Measurements from ENCODE around the gene AQP12B.

DNA sequence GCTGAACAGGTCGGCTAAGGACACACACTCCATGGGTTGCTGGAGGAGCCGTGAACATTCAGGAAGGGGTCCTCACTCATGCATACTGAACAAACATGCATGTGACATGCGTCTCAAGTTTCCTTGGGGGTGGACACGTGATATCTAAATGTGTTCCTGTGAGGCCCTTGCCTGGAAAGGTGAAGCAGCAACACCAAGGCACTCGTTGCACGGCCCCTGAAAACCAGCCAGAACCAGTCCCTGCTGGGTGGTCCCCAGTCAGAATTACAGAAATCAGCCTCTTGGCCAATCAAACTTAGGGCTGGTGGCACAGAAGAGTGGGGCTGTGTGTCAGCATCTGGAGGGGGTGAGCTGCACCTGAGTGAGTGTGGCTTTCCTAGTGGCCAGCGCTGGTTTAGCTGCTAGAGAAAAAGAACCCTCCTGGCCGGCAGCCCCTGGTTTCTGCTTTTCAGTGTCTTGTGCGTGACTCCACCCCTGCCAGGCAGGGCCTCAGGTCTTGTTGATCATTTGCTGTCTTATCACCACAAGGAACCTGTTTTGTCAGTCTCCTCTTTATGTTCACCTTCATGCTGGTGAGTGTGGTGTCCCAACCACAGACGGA is 3.2 kb upstream of the AQP12B start:
- TF ChIP-seq, protein P1, sequence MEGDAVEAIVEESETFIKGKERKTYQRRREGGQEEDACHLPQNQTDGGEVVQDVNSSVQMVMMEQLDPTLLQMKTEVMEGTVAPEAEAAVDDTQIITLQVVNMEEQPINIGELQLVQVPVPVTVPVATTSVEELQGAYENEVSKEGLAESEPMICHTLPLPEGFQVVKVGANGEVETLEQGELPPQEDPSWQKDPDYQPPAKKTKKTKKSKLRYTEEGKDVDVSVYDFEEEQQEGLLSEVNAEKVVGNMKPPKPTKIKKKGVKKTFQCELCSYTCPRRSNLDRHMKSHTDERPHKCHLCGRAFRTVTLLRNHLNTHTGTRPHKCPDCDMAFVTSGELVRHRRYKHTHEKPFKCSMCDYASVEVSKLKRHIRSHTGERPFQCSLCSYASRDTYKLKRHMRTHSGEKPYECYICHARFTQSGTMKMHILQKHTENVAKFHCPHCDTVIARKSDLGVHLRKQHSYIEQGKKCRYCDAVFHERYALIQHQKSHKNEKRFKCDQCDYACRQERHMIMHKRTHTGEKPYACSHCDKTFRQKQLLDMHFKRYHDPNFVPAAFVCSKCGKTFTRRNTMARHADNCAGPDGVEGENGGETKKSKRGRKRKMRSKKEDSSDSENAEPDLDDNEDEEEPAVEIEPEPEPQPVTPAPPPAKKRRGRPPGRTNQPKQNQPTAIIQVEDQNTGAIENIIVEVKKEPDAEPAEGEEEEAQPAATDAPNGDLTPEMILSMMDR (tag by site-specific recombination; IDR thresholded peaks at IDR 0.05), result no peak
- no peak for TF ChIP-seq BCL11B (tag by site-specific recombination; IDR thresholded peaks at IDR 0.05; ENCODE audit: low read depth)
- TF ChIP-seq, protein P2, sequence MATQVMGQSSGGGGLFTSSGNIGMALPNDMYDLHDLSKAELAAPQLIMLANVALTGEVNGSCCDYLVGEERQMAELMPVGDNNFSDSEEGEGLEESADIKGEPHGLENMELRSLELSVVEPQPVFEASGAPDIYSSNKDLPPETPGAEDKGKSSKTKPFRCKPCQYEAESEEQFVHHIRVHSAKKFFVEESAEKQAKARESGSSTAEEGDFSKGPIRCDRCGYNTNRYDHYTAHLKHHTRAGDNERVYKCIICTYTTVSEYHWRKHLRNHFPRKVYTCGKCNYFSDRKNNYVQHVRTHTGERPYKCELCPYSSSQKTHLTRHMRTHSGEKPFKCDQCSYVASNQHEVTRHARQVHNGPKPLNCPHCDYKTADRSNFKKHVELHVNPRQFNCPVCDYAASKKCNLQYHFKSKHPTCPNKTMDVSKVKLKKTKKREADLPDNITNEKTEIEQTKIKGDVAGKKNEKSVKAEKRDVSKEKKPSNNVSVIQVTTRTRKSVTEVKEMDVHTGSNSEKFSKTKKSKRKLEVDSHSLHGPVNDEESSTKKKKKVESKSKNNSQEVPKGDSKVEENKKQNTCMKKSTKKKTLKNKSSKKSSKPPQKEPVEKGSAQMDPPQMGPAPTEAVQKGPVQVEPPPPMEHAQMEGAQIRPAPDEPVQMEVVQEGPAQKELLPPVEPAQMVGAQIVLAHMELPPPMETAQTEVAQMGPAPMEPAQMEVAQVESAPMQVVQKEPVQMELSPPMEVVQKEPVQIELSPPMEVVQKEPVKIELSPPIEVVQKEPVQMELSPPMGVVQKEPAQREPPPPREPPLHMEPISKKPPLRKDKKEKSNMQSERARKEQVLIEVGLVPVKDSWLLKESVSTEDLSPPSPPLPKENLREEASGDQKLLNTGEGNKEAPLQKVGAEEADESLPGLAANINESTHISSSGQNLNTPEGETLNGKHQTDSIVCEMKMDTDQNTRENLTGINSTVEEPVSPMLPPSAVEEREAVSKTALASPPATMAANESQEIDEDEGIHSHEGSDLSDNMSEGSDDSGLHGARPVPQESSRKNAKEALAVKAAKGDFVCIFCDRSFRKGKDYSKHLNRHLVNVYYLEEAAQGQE (tag by site-specific recombination; IDR thresholded peaks at IDR 0.05), result no peak
- TF ChIP-seq, protein P3, sequence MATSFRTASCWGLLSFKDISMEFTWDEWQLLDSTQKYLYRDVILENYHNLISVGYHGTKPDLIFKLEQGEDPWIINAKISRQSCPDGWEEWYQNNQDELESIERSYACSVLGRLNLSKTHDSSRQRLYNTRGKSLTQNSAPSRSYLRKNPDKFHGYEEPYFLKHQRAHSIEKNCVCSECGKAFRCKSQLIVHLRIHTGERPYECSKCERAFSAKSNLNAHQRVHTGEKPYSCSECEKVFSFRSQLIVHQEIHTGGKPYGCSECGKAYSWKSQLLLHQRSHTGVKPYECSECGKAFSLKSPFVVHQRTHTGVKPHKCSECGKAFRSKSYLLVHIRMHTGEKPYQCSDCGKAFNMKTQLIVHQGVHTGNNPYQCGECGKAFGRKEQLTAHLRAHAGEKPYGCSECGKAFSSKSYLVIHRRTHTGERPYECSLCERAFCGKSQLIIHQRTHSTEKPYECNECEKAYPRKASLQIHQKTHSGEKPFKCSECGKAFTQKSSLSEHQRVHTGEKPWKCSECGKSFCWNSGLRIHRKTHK (tag by site-specific recombination; IDR thresholded peaks at IDR 0.05), result no peak
- no peak for TF ChIP-seq ZNF155 (tag by site-specific recombination; IDR thresholded peaks at IDR 0.05)
- no peak for TF ChIP-seq ZBTB7A (tag by site-specific recombination; IDR thresholded peaks at IDR 0.05; ENCODE audit: low read depth)
- no peak for TF ChIP-seq ZNF23 (tag by site-specific recombination; IDR thresholded peaks at IDR 0.05; ENCODE audit: borderline replicate concordance)
- no peak for TF ChIP-seq ZNF274 (IDR thresholded peaks at IDR 0.05; ENCODE audit: low read length)
- TF ChIP-seq ZNF274 (tag by site-specific recombination; IDR thresholded peaks at IDR 0.05; ENCODE audit: borderline replicate concordance), result no peak
- TF ChIP-seq, protein P4, sequence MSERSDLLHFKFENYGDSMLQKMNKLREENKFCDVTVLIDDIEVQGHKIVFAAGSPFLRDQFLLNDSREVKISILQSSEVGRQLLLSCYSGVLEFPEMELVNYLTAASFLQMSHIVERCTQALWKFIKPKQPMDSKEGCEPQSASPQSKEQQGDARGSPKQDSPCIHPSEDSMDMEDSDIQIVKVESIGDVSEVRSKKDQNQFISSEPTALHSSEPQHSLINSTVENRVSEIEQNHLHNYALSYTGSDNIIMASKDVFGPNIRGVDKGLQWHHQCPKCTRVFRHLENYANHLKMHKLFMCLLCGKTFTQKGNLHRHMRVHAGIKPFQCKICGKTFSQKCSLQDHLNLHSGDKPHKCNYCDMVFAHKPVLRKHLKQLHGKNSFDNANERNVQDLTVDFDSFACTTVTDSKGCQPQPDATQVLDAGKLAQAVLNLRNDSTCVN (tag by site-specific recombination; optimal IDR thresholded peaks at IDR 0.05), result no peak
- no peak for TF ChIP-seq ZNF530 (tag by site-specific recombination; IDR thresholded peaks at IDR 0.05; ENCODE audit: low read depth)

All from HEK293 (cell line).